Coronary artery (tissue), 2 donors: Measurements from ENCODE around the gene IRF3.

Experiments
- DNase-seq: peaks from one replicate; pipeline ENCODE4 v3.0.0-alpha.2; 2017; ENCODE audit warnings: low spot score
- H3K27ac ChIP-seq, 2 donors: fragments of 200-600 bp; sonication (generic); one replicate each; pipeline ENCODE4 v1.5.1; 2016 to 2019
- H3K4me3 ChIP-seq: fragments of 200-600 bp; sonication (generic); 2 replicates; pipeline ENCODE4 v1.5.1; 2016; ENCODE audit warnings: mild to moderate bottlenecking, moderate library complexity
- CTCF ChIP-seq: fragments of 200-600 bp; sonication (generic); IDR thresholded peaks from one replicate; pipeline ENCODE4 v1.5.1; 2019; ENCODE audit warnings: antibody characterized with exemption

IRF3 gene

GRCh38 chr19:49690656-49691242, 25.1 kb upstream of the IRF3 start, which contains the start of gene CPT1C:
TSS of gene CPT1C (plus strand) at chr19:49691116. CDS start at chr19:49692253, 1,137 bp downstream.
- Histone ChIP-seq H3K27ac (peak within 1 kb of the TSS in 1 of 2 donors; percentile 19), H3K4me3 (peak within 1 kb of the TSS; percentile 61)
- no peak for DNase-seq
- no peak for TF ChIP-seq CTCF

DNA sequence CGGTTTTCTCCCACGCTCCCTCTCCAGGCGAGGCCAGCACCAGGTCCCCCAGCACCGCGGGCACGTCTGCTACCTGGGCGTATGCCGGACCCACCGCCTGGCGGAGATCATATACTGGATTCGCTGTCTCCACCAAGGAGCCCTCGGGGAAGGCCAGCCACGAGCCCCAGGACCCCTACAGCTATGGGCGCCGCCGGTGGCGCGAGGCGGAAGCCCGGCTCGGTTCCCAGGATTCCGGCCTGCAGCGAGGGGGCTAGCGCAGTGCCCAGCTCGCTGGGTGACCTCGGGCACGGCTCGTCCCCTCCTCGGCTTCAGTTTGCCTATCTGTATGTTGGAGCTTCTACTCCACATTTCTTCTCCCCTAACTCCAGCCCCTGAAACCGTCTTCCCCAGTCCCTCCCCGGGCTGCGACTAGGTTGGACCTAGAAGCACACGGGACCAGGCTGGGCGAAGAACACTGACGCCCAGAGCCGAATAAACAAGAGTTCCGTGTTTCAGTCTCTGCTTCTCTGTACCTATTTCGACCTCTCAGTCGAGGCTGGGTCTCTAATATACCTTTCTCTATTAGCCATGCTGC, 24.5 kb upstream of the IRF3 start:
- Histone ChIP-seq H3K4me3 (peak overlapping the region; percentile 61), H3K27ac (peak overlapping the region in 1 of 2 donors; percentile 19)
- no peak for TF ChIP-seq CTCF
- no peak for DNase-seq

DNA sequence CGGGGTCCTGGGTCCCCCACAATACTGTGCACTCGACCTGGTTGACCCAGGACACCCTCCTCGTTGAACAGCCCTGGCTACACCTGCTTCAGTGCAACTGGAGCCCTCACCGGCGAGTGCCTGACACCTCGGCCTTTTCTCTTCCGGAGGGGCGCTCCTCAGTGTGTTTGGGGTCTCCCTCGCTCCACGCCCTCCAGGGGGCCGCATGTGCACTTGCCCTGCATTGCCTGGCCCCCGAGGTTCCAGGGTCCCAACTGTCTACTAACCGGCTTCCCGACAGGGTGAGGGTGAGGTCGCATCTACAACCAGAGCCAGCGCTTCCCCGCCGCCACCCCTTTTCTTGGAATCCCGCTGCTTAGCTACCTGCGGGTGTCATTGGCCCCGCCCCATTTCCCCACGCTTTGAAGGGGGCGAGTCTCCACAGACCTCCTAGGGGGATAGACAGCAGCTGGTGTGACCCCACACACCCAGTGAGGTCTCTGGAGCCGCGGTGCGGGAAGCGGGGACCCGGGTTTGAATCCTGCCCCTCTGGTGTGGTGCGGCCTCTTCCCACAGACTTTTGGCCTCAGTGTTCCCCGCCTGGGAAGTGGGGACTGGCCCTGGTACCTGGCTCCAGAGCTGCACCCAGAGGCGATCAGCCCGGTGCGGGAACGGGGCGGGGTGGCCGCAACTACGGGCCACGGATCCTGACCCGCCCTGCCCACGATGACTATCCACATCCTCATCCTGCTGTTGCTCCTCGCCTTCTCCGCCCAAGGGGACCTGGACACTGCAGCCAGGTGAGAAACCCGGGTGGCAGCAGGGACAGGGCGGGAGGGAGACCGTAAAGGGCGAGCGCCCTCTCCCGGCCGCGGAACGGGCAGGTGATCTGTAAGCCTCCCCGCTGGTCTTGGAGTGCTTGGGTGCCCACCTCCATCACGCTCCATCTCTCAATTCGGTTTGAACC, 23.7 kb upstream of the IRF3 start, which contains the start of gene ADM5:
Gene ADM5, plus strand, starts transcription at position 462 of the 946 bp plus-strand sequence. Its CDS starts 244 bp downstream, at position 706.
- H3K4me3 ChIP-seq, result peak within 1 kb of the TSS; percentile 61
- H3K27ac ChIP-seq, result peak within 1 kb of the TSS in 1 of 2 donors; percentile 49
- TF ChIP-seq CTCF, result peak; percentile 33
- DNase-seq, result no peak

DNA sequence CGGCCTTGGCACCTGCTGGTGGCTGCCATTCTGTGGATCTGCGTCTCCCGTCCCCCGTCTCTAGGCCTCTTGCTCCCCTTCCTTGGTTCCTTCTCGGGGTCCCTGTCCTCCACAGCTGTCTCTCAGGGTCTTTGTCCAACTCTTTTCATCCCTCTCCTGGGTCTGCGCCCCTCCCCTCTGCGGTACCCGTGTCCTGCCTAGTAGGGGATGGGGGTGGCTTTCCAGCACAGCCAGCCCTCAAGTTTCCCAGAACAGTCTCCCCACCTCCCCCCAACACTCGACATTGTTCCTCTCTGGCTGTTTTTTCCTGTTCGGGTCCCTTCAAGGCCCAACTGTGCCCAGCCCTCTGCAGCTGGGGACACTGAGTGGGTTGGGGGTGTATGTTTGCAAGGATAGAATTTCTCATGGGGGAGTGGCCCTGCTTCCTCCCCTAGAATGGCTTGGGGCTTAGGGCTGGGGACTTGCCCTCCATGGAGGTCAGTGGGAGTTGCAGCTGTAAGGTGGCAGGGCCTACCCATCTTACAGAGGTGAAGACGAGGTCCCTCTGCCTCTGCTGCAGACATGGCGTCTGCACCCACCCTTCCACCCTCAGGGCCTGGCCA, 23.0 kb upstream of the IRF3 start:
- no peak for DNase-seq
- peak overlapping the region in 1 of 2 donors; percentile 49 for H3K27ac ChIP-seq
- no peak for TF ChIP-seq CTCF
- no peak overlapping the region for H3K4me3 ChIP-seq

GRCh38 chr19:49687566-49688316, 22.1 kb upstream of the IRF3 start:
- Histone ChIP-seq H3K4me3 (peak overlapping the region; percentile 20), H3K27ac (peak overlapping the region in 1 of 2 donors; percentile 49)
- no peak for TF ChIP-seq CTCF
- DNase-seq, result no peak

GRCh38 chr19:49687150-49687549, 21.5 kb upstream of the IRF3 start:
- DNase-seq, result no peak
- Histone ChIP-seq H3K27ac (no peak overlapping the region), H3K4me3 (no peak overlapping the region)
- TF ChIP-seq CTCF, result no peak
